OCI-LY3 (cell line): Measurements from ENCODE around the gene SLC7A1.
A peak's percentile ranks its signal among the peaks of the same experiment; 100 is the strongest.

ENCODE experiments used
- EZH2phosphoT487 ChIP-seq: fragments of 200-600 bp; shearing (Covaris generic); IDR thresholded peaks from 2 replicates; pipeline ENCODE4 v1.6.1; 2018; ENCODE audit warnings: antibody characterized with exemption, mixed run types, low read depth
- TF ChIP-seq, protein P1 (sequence below): fragments of 200-600, 300-600 bp; sonication (generic); IDR thresholded peaks from 2 replicates; pipeline ENCODE4 v1.5.1; 2014; ENCODE audit warnings: antibody characterized with exemption, low read length, low read depth

DNA sequence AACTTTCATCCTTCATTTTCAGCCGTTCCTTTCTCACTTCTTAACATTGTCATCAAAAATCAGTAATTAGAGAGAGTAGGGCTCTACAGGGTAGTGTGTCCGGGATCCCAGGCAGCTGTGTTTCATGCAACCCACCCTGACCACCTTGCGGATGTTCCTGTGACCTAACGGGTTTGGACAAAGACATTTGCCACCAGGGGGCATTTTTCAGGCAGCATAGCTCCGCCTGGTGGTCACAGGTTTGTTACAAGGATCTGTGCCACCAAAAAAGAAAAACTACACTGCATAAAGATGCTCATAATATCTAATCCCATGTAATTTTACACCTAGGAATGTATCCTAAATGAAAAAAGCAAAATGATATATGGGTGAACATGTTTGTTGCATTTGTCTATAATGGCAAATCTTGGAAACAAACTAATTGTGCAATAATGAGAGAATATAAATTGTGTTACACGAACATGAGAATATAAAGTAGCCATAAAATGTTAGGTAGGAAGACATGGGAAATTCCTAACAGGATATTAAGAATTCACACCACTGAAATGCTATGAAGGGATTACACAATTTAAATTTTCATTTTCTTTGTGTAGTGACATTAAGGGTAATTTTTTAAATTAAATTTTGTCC lies 123.0 kb downstream of the SLC7A1 start:
- TF ChIP-seq, protein P1, sequence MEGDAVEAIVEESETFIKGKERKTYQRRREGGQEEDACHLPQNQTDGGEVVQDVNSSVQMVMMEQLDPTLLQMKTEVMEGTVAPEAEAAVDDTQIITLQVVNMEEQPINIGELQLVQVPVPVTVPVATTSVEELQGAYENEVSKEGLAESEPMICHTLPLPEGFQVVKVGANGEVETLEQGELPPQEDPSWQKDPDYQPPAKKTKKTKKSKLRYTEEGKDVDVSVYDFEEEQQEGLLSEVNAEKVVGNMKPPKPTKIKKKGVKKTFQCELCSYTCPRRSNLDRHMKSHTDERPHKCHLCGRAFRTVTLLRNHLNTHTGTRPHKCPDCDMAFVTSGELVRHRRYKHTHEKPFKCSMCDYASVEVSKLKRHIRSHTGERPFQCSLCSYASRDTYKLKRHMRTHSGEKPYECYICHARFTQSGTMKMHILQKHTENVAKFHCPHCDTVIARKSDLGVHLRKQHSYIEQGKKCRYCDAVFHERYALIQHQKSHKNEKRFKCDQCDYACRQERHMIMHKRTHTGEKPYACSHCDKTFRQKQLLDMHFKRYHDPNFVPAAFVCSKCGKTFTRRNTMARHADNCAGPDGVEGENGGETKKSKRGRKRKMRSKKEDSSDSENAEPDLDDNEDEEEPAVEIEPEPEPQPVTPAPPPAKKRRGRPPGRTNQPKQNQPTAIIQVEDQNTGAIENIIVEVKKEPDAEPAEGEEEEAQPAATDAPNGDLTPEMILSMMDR = peak; percentile 100
- no peak for TF ChIP-seq EZH2phosphoT487
